GM23248 (cell line): Measurements from ENCODE around the gene SLC9A9.

ENCODE experiments used
- EZH2 ChIP-seq: fragments of 200-600 bp; sonication (generic); IDR thresholded peaks from 2 replicates; pipeline ENCODE4 v1.6.1; 2018; ENCODE audit warnings: antibody characterized with exemption, mild to moderate bottlenecking; ENCODE audit not compliant: insufficient read depth, poor library complexity, severe bottlenecking
- EZH2phosphoT487 ChIP-seq: fragments of 200-600 bp; sonication (generic); IDR thresholded peaks from 2 replicates; pipeline ENCODE4 v1.6.1; 2018; ENCODE audit warnings: antibody characterized with exemption, moderate library complexity, mild to moderate bottlenecking, low read depth; ENCODE audit not compliant: insufficient read depth

DNA sequence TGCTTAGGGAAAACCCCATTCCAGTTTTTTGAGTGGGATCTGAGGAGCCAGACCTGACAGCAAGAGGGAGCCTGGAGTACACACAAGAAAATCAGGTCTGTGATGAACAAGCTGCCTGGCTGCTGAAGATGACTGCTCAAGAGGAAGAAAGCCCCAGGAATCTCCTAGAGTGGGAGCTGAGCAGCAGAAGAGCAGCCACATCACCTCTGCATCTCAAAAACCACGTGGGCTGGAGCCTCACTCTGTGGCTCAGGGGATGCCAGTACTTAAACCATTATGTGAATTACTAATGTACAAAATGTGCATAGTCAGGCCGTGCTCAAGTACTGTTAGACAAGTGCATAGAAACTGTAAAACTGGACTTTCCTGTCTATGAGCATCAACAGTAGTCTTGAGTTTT lies 52.4 kb downstream of the SLC9A9 start:
- TF ChIP-seq EZH2 (no peak), EZH2phosphoT487 (no peak)
